ENCODE data around the gene IPO5. TPM values are rescaled to one million over a fixed set of nuclear protein-coding genes. Genes with fewer than 3 reads are reported as not detected.

Gene IPO5
- total RNA-seq, 1 donor from 2014 or later, result 154 TPM

GRCh38 chr13:97978651-97979050 is 25.2 kb downstream of the IPO5 start:
- DNase-seq (ENCODE audit: low spot score), result no peak
- peaks cover 11% of the 10 kb centered on the region for H3K4me1 Mint-ChIP-seq (ENCODE audit: unreplicated experiment)
- peaks cover 14% of the 10 kb centered on the region for H3K27me3 Mint-ChIP-seq (ENCODE audit: unreplicated experiment)
- H3K36me3 Mint-ChIP-seq (ENCODE audit: low read depth, unreplicated experiment), result peaks cover 12% of the 10 kb centered on the region
- no peaks in the 10 kb centered on the region for H3K9me3 Mint-ChIP-seq (ENCODE audit: unreplicated experiment)
- TF ChIP-seq CTCF (IDR thresholded peaks at IDR 0.05; ENCODE audit: unreplicated experiment), result no peak
- no peak overlapping the region for H3K27ac Mint-ChIP-seq (ENCODE audit: unreplicated experiment)
- H3K4me3 Mint-ChIP-seq (ENCODE audit: unreplicated experiment), result no peak overlapping the region

- Mint-ChIP-seq H3K4me1 (ENCODE audit: unreplicated experiment) (peaks cover 11% of the 10 kb centered on the region), H3K36me3 (ENCODE audit: low read depth, unreplicated experiment) (peaks cover 12% of the 10 kb centered on the region), H3K27ac (ENCODE audit: unreplicated experiment) (no peak overlapping the region), H3K4me3 (ENCODE audit: unreplicated experiment) (no peak overlapping the region), H3K9me3 (ENCODE audit: unreplicated experiment) (no peaks in the 10 kb centered on the region), H3K27me3 (ENCODE audit: unreplicated experiment) (peaks cover 14% of the 10 kb centered on the region)
- no peak for DNase-seq (ENCODE audit: low spot score)
- no peak for TF ChIP-seq CTCF (IDR thresholded peaks at IDR 0.05; ENCODE audit: unreplicated experiment)
These were observed 25.6 kb downstream of the IPO5 start for GRCh38 chr13:97979051-97979450.

- Mint-ChIP-seq H3K4me3 (ENCODE audit: unreplicated experiment) (no peak overlapping the region), H3K36me3 (ENCODE audit: low read depth, unreplicated experiment) (peaks cover 12% of the 10 kb centered on the region), H3K9me3 (ENCODE audit: unreplicated experiment) (no peaks in the 10 kb centered on the region), H3K27me3 (ENCODE audit: unreplicated experiment) (peaks cover 13% of the 10 kb centered on the region), H3K4me1 (ENCODE audit: unreplicated experiment) (peaks cover 11% of the 10 kb centered on the region), H3K27ac (ENCODE audit: unreplicated experiment) (no peak overlapping the region)
- no peak for TF ChIP-seq CTCF (IDR thresholded peaks at IDR 0.05; ENCODE audit: unreplicated experiment)
- no peak for DNase-seq (ENCODE audit: low spot score)
These were observed 26.1 kb downstream of the IPO5 start for GRCh38 chr13:97979556-97979955.

DNA sequence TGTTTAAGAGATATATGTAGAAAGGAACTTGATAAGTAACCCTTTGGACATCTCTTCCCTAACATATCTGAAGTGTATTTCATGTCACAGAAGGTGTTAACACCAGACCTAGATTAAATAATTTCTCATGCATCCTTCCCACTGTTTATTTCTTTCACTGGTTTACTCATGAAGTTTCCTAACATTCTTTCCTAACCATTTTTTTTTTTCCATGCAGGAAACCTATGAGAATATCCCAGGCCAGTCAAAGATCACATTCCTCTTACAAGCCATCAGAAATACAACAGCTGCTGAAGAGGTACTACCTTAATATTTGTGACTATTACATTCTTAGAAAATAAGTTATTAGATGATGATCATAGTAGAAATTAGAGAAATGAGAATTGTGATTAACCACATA is 28.8 kb downstream of the IPO5 start:
- peaks cover 18% of the 10 kb centered on the region for H3K36me3 Mint-ChIP-seq (ENCODE audit: low read depth, unreplicated experiment)
- peaks cover 2% of the 10 kb centered on the region for H3K27me3 Mint-ChIP-seq (ENCODE audit: unreplicated experiment)
- no peak for DNase-seq (ENCODE audit: low spot score)
- TF ChIP-seq CTCF (IDR thresholded peaks at IDR 0.05; ENCODE audit: unreplicated experiment), result no peak
- H3K27ac Mint-ChIP-seq (ENCODE audit: unreplicated experiment), result no peak overlapping the region
- H3K4me3 Mint-ChIP-seq (ENCODE audit: unreplicated experiment), result no peak overlapping the region
- no peaks in the 10 kb centered on the region for H3K9me3 Mint-ChIP-seq (ENCODE audit: unreplicated experiment)
- peaks cover 4% of the 10 kb centered on the region for H3K4me1 Mint-ChIP-seq (ENCODE audit: unreplicated experiment)

GRCh38 chr13:97986835-97987234 is 33.4 kb downstream of the IPO5 start:
- H3K36me3 Mint-ChIP-seq (ENCODE audit: low read depth, unreplicated experiment), result peaks cover 19% of the 10 kb centered on the region
- no peak overlapping the region for H3K4me3 Mint-ChIP-seq (ENCODE audit: unreplicated experiment)
- no peaks in the 10 kb centered on the region for H3K9me3 Mint-ChIP-seq (ENCODE audit: unreplicated experiment)
- H3K27me3 Mint-ChIP-seq (ENCODE audit: unreplicated experiment), result no peaks in the 10 kb centered on the region
- no peak for DNase-seq (ENCODE audit: low spot score)
- no peak overlapping the region for H3K27ac Mint-ChIP-seq (ENCODE audit: unreplicated experiment)
- no peak for TF ChIP-seq CTCF (IDR thresholded peaks at IDR 0.05; ENCODE audit: unreplicated experiment)
- no peaks in the 10 kb centered on the region for H3K4me1 Mint-ChIP-seq (ENCODE audit: unreplicated experiment)

All from endothelial cell (in vitro differentiated cells).